ENCODE data around the gene ABCF1. TPM values are rescaled to one million over a fixed set of nuclear protein-coding genes. Genes with fewer than 3 reads are reported as not detected.
A peak's percentile ranks its signal among the peaks of the same experiment; 100 is the strongest.

Gene ABCF1
- total and polyA plus RNA-seq, 9 of the 15 experiments (the other 6 are each of a cell fraction or from before 2014, with no cell fraction given), result 41.6 to 193 (median 102) TPM

DNA sequence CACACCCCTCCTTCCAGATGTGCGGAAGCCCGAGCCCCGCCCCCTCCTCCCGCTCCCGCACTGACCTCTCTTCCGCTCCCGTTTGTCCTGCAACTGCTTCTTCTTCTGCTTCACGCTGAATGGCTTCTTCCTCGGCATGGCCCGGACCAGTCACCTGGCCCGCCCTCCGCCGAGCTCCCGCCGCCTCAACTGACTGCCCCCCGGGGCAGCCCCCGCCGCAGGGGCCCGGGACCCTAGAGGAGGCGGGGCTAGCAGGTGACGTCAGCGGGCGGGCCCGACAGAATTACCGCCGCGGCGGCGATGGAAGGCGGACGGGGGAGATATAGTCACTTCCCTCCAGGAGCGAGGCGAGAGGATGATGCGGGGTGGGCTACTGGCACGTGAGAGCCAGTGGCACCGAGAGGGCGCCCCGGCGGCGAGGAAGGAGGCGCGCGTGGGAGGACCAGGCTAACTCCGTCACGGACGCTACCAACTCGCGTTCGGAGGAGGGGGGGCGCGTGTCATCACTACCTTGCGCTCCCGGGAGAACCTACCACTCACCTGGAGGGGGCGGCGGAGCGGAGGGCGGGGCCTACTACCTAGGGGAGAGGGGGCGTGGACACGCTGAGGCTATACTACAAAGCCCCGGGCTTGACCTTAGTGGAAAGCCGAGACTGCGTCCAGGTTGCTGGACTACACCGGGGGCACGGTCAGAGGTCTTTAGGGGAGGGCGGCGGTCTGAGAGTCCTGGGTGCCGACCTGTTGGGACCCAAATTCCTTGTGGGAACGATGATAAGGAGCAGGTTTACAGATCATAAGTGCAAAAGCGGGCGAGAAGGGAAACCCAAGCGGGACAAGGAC is 15.0 kb upstream of the ABCF1 start, which contains the start of gene GNL1 (continued):
- TF ChIP-seq ATF7 (IDR thresholded peaks at IDR 0.05) (peak; percentile 100), SAFB2 (IDR thresholded peaks at IDR 0.05; ENCODE audit: borderline replicate concordance, low read depth, low read length, severe bottlenecking) (no peak), ZNF408 (CRISPR knock-in tag; IDR thresholded peaks at IDR 0.05; ENCODE audit: low read depth) (no peak), STAT5B (CRISPR knock-in tag; IDR thresholded peaks at IDR 0.05) (no peak), CAMTA2 (CRISPR knock-in tag; conservative IDR thresholded peaks at IDR 0.05) (no peak), CHD4 (IDR thresholded peaks at IDR 0.05; ENCODE audit: insufficient read depth, insufficient replicate concordance, low read depth, low read length, poor library complexity, severe bottlenecking) (no peak), GATAD2A (IDR thresholded peaks at IDR 0.05) (peak; percentile 5; the same call in 1 of the 2 replicates), NFYB (IDR thresholded peaks at IDR 0.05; ENCODE audit: extremely low read depth, insufficient read length) (no peak), ELF1 (tag; IDR thresholded peaks at IDR 0.05) (no peak), ZNF174 (CRISPR knock-in tag; IDR thresholded peaks at IDR 0.05) (no peak), ZNF24 (IDR thresholded peaks at IDR 0.05) (no peak), TBP (optimal IDR thresholded peaks at IDR 0.05; ENCODE audit: low read depth, low read length) (peak; percentile 86), TCFL5 (CRISPR knock-in tag; conservative IDR thresholded peaks at IDR 0.05) (no peak), DNMT1 (IDR thresholded peaks at IDR 0.05) (0 out of 2 replicates have a peak, but pooled peaks have one; percentile 57), RFX5 (IDR thresholded peaks at IDR 0.05; ENCODE audit: low read depth, low read length) (no peak; the same call in 1 of the 2 replicates), ZFX (CRISPR knock-in tag; IDR thresholded peaks at IDR 0.05) (no peak; the same call in 1 of the 2 replicates), ZNF696 (CRISPR knock-in tag; conservative IDR thresholded peaks at IDR 0.05) (no peak), CBFB (CRISPR knock-in tag; IDR thresholded peaks at IDR 0.05) (no peak), NCOA1 (IDR thresholded peaks at IDR 0.05; ENCODE audit: low read depth) (no peak)
- TF ChIP-seq, protein P1, sequence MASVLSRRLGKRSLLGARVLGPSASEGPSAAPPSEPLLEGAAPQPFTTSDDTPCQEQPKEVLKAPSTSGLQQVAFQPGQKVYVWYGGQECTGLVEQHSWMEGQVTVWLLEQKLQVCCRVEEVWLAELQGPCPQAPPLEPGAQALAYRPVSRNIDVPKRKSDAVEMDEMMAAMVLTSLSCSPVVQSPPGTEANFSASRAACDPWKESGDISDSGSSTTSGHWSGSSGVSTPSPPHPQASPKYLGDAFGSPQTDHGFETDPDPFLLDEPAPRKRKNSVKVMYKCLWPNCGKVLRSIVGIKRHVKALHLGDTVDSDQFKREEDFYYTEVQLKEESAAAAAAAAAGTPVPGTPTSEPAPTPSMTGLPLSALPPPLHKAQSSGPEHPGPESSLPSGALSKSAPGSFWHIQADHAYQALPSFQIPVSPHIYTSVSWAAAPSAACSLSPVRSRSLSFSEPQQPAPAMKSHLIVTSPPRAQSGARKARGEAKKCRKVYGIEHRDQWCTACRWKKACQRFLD (CRISPR knock-in tag; IDR thresholded peaks at IDR 0.05), result no peak

All from K562 (cell line).